GM18526 (cell line): Measurements from ENCODE around the gene CLSTN1.

Experiments used
- POLR2A ChIP-seq: IDR thresholded peaks from 3 replicates; pipeline ENCODE4 v1.6.1; 2011; ENCODE audit not compliant: insufficient read length; ENCODE audit errors: extremely low read depth

Gene CLSTN1

DNA sequence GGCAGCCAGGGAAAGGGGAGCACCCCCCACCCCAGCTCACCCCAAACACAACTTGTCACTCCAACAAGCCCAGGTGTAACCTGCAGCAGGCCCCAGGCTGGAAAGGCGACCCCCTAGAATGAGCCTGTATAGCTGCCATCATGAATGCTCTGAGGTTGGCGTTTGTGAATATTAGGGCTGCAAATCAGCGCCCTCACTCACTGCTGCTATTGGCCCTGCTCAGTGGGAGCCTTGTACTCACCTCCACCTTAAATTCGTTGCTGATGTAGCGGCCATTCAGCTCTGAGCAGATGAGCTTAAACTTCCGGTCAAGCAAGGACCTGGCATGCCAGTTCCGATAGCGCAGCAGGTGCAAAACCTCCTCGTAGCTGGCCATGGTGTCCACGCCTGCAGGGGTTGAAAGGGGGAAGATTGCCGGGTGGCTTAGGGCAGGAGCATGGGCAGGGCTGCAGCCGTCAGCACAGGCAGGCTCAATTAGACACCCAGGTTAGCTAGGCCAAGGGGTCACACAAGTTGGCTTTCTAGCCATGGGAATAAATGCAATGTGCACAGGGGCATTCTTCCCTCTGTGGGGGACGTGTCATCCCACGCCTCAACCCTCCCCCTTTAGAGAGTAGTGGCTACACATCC is 90.5 kb downstream of the CLSTN1 start:
- TF ChIP-seq POLR2A = no peak

DNA sequence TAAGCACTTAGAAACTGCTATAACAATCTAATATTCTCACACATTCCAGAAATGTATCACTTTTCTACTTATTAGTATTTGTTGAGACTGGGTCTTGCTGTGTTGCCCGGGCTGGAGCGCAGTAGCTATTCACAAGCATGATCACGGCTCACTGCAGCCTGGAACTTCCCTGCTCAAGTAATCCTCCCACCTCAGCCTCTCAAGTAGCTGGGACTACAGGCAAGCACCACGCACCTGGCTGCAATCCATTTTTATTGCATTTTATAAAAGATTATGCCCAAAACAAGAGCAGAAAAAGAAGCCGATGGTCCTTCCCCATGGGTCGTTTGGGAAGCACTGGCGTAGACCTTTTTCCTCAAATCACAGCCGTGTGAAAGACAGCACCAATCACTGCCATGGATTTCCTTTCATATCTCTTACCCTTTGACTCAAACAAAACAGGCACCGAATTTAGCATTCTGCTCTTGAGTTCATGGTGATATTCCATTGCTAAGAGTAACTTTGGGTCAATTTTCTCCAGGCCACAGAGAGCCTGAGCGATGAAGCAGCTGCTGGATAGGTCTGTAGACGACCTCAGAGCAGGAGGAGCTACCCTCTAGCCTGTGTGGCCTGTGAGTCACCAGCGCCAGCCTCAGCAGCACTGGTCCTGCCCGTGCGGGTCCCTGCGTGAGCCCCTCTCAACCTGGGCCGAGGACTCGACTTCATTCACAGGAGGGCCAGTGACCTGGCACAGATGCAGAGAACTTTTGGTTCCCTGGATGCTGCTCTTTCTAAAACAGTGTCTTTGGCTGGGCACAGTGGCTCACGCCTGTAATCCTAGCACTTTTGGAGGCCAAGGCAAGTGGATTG is 91.4 kb downstream of the CLSTN1 start:
- no peak for TF ChIP-seq POLR2A

DNA sequence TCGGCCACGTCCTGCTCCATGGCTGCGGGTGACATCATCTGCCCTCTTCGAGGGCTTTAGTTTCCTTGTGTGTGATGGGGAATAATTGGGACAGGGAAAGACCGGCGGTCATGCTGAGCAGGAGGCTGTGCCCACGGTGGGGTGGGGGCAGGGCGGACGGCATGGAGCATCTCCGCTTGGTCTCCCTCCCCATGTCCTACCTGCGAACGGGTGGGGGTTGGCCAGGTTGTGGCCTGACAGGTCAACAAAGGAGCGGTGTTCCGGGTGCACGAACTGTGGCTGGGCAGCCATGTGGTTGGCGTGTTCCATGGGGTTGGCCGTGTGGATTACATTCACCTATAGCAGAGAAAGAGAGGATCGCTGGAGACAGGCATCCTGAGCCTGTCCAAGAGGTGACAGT is 92.2 kb downstream of the CLSTN1 start:
- no peak for TF ChIP-seq POLR2A

DNA sequence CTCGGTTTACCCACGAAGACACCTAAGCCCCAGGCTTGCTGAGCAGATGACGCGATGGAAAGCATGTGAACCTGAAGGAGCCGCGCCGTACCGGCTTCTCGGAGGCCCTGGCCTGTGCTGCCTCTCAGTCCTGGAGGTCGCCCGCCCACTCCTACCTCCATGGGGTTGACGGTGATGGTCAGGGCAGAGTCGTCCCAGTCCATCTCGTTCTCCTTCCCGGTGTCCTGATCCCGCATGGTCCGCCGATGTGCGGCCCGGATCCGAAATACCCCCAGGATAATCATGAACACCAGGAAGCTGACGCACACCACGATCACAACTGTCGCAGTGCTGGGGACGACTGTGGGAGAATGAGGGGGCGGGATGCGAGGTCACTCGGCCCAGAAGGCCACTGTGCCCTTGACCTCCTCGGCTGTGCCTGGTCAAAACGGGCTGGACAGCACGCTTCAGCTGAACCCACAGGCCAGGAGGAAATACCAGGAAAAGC is 92.7 kb downstream of the CLSTN1 start:
- TF ChIP-seq POLR2A = no peak

DNA sequence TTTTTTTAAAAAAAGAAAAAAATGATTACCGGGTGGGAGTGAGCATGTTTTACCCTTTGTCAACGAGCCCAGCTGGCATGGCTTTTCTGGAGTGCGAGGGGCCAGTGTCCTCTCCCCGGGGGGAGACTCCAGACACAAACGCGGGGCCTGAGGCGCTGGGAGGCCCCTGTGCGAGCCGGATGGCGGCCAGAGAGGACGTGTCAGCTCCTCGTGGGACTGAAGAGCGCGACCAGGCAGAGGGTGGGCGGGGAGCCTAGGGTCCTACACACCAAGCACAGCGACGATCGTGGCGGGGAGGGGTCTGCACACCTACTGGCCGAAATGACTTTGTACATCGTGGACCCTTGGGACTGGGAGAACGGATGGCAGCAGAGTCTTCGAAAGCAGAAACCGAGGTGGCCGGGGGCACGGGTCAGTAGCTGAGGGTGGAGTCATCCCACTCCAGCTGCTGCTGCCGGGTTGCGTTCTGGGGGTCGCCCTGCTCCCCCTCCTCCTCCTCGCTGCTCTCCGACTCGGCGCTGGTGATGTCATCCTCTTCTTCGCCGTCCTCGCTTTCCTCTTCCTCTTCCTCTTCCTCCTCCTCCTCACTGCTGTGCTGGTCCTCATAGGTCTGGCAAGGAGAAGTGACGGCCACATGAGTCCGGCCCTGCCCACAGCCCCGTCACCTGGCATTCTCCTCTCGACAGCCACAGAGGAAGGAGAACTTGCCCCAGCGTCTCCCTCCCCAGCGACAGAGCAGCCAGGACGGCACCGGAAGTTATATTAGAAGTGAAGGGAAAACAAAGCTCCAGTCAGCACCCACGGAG is 93.5 kb downstream of the CLSTN1 start:
- TF ChIP-seq POLR2A = no peak

DNA sequence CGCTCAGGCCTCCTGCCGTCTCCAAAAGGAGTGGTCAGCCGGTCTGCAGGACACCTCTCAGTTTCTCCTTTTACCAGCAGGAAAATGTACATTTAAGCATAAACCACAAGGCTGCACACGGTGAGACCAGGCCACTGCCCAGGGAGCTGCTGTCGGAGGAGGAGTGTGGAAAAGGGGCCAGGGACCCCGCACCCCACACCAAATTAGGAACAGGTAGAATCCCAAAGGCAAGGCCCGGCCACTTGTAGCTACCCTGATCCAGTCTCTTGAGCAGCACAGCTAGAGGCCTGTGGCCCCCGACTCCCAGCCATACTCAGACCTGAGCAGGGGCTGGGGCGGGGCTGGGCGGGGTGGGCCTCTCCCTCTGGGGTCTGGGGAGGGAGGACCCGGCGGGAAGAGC is 94.2 kb downstream of the CLSTN1 start:
- TF ChIP-seq POLR2A = no peak

DNA sequence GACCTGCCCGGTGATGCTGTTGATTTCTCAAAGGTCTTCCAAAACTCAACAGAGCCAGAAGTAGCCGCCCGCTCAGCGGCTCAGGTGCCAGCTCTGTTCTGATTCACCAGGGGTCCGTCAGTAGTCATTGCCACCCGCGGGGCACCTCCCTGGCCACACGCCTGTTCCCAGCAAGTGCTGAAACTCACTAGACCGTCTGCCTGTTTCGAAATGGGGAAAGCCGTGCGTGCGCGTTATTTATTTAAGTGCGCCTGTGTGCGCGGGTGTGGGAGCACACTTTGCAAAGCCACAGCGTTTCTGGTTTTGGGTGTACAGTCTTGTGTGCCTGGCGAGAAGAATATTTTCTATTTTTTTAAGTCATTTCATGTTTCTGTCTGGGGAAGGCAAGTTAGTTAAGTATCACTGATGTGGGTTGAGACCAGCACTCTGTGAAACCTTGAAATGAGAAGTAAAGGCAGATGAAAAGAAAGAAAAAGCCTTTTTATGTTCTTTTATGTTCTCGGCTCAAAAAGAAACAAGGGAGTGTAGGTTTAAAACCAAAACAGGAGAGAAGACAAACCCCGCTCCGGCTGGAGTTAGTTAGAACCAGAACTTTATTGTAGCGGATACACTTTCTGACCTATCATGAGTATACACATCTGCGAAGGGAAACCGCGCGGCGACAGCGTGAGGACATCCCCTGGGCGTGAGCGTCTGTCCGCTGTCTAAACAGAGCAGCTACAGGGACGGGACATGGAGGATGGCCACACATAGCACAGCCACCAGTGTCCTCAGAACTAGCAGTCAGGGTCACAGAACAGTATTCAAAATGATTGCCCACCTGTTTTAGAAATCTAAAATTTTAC is 95.1 kb downstream of the CLSTN1 start:
- no peak for TF ChIP-seq POLR2A

DNA sequence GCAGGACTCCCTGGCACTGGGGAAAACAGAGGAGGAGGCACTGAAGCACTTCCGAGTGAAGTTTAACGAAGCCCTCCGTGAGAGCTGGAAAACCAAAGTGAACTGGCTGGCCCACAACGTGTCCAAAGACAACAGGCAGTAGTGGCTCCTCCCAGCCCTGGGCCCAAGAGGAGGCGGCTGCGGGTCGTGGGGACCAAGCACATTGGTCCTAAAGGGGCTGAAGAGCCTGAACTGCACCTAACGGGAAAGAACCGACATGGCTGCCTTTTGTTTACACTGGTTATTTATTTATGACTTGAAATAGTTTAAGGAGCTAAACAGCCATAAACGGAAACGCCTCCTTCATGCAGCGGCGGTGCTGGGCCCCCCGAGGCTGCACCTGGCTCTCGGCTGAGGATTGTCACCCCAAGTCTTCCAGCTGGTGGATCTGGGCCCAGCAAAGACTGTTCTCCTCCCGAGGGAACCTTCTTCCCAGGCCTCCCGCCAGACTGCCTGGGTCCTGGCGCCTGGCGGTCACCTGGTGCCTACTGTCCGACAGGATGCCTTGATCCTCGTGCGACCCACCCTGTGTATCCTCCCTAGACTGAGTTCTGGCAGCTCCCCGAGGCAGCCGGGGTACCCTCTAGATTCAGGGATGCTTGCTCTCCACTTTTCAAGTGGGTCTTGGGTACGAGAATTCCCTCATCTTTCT is 96.7 kb downstream of the CLSTN1 start:
- TF ChIP-seq POLR2A = no peak

DNA sequence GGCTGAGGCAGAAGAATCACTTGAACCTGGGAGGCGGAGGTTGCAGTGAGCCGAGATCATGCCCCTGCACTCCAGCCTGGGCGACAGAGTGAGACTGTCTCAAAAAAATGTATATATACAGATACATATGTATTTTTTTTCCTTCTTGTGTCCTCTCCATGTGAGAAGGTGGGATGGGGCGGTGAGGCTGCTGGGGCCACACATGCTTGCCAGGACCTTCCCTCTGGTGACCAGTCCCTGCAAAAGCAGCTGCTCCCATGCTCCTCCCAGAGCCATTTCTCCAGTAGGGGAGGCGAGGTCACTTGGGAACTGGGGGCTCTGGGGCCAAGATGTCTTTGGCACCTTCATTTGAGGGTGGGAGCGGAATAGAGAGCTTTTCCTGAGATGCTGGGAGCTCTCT is 97.4 kb downstream of the CLSTN1 start:
- no peak for TF ChIP-seq POLR2A

DNA sequence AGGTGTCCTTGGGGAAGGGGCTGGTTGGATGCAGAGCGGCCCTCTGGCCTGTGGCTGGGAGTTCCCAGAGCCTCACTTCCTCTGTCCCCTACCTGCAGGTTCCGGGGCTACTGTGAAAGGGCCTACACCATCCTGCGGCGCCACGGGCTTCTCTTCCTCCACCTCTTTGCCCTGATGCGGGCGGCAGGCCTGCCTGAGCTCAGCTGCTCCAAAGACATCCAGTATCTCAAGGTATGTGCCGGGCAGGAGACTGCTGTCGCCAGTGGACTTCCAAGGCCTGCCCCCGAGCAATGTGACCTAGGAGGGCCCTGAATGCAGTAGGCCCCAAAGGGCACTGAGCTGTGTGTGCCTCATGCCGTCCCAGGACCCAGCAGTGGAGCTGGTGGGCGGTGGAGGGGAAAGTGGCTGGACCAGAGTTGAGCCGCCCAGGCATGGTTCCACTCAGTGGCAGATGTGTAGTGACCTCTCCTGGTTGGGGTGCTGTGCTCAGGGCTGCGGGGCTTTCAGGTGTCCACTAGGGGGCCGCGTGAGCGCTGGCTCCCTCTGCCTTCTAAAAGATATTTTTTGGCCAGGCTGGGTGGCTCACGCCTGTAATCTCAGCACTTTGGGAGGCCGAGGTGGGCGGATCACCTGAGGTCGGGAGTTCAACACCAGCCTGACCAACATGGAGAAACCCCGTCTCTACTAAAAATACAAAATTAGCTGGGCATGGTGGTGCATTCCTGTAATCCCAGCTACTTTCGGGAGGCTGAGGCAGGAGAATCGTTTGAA is 98.9 kb downstream of the CLSTN1 start:
- TF ChIP-seq POLR2A = no peak

DNA sequence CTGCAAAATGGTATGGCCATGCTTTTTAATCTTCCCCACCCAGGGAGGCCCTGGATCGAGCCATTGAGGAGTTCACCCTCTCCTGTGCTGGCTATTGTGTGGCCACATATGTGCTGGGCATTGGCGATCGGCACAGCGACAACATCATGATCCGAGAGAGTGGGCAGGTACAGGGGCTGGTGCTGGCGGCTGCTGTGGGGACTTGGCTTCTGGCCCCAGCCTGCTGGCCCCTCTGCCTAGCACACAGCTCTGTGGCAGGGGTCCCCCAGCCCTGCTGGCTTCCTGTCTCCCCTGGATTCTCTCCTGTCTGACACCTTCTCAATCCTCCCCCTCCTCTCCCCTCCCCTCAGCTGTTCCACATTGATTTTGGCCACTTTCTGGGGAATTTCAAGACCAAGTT is 99.8 kb downstream of the CLSTN1 start:
- no peak for TF ChIP-seq POLR2A

DNA sequence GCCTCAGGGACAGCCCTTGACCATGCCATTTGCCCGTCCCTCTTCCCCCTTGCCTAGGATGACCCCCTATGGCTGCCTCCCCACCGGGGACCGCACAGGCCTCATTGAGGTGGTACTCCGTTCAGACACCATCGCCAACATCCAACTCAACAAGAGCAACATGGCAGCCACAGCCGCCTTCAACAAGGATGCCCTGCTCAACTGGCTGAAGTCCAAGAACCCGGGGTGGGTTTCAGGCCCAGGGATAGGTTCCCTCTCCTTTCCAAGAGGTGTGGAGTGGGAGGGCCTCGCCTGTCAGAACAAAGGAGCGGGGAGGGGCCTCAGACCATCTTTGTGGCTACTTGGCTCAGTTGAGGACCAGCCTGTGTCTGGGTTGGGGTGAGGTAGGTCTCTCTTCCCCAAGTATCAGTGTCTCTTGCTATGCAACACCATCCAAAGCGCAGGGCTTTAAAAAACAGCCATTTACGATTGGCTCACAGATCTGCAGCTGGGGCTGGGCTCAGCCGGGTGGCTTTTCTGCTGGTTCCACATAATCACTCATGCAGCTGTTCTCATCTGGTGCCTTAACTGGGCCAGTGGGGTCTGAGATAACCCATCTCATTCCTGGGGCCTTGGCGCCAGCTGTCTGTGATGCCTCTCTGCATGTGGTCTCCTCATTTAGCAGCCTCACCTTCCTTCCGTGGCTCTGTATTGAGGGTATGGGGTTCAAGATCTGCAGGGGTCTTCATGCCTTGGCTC is 100.5 kb downstream of the CLSTN1 start:
- no peak for TF ChIP-seq POLR2A

DNA sequence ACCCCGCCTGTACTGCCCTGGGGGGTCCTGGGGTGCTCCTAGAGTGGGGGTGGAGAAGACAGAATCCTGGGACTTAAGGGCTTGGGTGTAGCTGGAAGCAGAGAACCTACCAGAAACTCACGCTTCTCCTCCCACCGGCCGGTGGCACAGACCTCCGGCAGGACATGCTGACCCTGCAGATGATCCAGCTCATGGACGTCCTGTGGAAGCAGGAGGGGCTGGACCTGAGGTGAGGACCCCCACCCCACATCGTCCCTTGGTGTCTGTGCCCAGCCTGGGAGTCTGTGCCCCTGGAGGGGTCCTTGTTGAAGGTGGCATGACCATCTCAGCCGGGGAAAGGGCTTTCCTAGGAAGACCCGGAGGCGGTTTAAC is 101.4 kb downstream of the CLSTN1 start:
- TF ChIP-seq POLR2A = no peak
